Measurements from ENCODE around the gene INTS1.
A peak's percentile ranks its signal among the peaks of the same experiment; 100 is the strongest.

Gene INTS1

DNA sequence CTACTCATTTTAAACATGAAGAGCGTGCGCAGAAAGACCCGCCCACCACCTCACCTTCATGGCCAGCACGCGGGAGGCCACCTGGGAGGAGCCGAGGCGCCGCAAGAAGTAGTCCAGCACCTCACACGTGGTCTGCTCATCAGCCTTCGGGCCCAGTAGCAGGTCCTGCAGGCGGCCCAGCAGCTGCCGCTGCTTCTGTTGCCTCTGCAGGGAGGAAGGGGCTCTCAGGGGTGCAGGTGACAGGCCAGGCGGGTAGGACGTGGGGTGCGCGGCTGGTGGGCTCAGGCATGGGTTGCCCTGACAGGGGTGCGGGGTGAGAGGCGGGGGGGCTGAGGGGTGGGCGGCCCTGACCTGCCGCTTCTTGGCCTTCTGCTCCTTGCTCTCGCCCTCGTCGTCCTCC lies 17.6 kb downstream of the INTS1 start:
- DNase-seq, result no peak

DNA sequence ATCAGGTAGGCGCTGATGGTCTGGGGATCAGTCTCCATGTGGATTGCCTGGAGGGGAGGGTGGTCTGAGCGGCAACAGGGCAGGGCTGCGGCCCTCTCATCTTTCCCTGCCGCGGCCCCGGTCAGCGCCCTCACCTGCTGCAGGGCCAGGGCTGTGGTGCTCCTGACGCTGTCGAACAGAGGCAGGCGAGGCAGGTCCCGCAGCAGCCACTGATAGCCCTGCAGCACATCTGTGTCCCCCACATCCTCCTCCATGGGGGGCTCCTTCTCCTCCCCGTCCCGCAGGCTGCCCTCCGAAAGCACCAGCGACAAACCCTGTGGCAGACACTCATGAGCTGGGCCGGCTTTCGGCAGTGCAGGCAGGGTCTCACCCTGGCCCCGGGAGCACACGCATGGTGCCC lies 19.0 kb downstream of the INTS1 start:
- DNase-seq, result no peak

DNA sequence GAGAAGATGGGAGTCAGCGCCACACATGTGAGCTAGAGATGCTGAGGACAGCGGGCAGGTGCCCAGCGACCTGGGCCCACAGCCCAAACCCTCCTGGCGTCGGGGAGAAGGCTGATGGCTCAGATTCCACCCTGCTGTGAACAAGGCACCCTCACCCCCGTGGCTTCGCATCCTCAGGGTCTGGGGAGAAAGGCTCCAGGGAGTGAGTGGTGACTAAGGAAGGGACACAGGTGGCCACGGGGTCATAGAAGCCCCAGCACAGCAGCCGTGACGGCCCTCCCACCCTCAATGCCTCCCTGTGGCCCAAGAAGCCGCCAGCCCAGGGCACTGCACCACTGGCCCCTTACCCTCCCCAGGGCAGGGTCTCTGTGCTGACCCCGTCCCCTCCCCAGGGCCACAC lies 19.6 kb downstream of the INTS1 start:
- DNase-seq, result no peak

DNA sequence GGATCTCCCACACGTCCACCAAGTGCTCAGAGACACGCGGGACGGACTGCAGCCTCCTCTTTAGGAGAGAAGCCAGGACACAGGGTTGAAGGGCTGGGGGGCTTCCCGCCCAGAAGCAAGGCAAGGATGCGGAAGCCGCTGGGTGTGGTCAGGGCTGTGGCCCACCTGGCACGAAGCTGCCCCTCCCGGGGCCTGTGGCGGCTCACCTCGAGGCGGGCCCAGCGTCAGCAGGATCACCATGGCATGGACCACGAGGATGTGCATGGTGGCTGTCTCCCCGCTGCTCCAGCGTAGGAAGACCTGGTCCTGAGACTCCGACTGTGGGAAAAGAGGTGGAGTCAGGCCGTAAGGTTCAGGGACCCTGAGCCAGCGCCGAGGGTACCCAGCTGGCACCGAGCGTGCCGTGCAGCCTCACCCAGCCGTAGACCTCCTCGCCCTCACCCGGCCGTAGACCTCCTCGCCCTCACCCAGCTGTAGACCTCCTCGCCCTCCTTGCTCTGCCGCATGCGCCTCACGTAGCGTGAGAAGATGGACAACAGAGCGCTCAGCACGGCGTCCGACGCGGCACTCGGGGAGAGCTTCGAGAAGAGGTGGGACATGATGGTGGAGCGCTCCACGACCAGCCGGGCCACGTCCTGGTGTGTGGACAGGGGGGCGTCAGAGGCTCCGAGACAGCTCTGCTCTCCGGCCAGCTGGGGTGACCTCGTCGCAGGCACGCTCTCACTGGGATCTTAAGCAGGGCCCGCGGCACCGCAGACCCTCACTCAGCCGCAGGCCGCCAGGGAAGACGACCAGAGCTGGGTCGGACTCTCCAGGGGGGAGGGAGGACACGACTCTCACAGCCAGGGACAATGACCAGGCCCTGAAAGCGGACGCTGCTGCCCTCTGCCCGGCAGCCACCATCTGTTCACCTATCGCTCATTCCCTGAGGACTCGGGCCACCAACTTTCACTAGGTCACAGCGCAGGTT lies 20.4 kb downstream of the INTS1 start:
- DNase-seq, result no peak

DNA sequence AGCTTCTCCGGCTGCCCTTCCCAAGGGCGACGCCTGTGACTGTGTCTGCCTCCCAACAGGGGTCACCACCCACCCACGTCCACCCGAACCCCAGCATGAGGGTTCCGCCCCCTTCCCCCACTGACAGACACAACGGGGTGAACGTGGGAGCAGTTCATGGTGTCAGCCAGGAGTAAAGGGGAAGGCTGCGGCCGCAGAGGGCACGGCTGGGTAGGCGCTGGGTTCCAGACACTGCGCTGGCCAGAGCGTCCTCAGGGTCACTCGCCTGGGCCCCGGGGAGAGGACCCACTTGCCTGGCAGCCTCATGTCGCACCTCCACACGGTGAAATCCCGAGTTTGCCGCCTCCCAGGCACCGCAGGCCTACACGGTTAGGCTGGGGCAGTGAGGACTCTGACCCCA lies 21.1 kb downstream of the INTS1 start:
- DNase-seq, result no peak

DNA sequence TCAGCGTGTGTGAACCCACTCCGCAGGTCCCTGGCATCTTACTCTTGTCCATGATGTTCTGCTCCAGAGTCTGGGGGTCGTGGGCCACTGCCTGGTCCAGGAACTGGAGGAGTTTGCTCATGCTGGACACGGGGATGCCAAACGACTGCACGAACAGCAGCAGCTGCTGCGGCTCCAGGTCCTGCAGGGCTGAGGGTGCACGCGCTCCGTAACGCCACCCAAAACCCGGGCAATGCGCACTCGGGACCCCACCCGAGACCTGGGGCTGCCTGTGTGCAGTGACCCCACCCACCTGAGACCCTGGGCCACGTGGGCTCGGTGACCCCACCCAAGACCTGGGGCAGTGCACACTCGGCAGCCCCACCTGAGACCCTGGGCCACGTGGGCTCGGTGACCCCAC lies 22.9 kb downstream of the INTS1 start:
- no peak for DNase-seq

DNA sequence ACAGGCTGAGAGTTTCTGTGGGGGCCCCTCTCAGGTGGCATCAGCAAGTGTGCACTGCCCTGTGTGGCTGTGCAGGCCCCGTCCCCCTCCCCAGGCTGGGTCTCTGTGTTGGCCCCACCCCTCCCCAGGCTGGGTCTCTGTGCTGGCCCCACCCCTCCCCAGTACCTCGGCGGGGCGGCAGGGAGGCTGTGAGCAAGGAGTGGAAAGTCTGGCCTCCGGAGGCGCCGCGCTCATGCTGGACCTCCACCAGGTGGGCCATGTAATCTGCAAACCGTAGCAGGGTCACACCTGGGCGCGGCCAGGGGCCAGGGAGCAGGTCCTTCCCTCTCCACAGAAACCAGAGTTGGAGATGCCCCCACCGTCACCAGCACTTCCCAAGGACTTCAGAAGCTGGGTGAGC lies 23.5 kb downstream of the INTS1 start:
- no peak for DNase-seq

DNA sequence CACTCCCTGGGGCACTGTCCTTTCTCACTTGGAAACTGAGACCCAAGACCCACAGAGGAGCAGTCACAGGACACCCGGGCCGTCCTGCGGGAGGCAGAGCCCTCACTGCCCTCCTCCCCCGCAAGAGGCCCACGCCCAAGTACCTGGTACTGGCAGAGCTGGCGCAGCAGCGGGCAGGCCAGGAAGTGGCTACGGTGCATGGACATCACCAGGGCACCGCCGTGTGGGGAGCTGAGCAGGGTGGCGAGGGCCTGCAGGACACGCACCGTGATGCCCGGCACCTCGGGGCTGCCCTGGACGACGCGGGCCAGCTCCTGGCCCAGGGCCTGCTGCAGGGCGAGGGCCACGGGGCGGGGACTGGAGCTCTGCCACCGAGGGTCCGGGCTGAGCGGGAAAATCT lies 24.9 kb downstream of the INTS1 start:
- DNase-seq, result no peak

DNA sequence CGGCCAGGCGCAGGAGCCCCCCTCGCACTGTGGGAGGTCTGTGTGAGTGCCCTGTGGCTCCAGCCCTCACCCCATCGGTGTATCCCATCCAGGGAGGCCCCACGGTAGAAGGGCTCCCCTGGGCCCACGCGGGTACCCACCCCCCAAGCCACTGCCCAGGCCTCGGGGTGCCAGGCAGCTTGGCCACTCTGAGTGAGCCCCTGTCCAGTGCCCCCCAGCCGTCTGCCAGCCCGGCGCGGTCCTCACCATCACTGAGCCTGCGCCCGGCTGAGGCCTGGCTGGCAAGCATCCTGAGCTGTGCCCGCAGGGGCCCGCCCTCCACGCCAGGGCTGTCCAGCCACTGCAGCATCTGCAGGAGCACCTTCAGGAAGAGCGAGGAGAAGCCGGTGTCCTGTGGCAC lies 25.7 kb downstream of the INTS1 start:
- DNase-seq, result no peak

DNA sequence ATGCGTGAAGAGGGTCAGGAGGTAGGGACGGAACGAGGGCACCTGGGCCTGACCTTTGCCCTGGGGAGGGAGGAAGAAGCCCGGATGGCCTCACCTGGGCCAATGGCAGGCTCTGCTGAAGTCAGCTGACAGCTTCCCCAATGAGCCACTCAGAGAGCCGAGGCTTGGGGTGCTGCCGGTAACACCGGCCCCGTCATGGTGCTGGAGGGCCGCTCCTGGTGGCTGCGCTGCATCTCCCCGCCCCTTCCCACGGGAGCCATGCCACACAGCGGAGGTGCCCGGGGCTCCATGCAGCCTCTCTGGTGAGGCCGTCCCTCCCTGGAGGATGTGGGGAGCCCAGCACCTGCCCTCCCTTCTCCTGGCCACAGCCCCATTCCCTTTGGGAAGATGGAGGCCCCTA lies 27.3 kb downstream of the INTS1 start:
- DNase-seq, result no peak

DNA sequence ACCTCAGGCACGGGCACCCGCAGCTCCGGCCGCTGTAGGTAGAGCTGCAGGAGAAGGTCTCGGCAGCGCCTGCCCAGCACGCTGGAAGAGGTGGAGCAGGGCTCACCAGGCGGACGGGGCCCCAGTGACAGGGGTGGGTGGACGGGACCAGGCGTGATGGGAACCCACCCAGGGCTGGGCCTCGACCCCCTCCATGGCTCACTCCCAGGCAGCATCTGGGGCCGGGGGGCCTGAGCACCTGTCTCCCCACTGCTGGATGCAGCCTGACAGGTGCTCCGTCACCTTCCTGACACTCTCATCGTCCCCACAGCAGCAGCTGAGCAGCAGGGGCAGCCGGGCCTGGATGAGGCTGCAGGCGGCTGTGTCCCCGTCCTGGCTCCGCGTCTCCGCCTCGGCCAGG lies 28.2 kb downstream of the INTS1 start:
- DNase-seq, result no peak

DNA sequence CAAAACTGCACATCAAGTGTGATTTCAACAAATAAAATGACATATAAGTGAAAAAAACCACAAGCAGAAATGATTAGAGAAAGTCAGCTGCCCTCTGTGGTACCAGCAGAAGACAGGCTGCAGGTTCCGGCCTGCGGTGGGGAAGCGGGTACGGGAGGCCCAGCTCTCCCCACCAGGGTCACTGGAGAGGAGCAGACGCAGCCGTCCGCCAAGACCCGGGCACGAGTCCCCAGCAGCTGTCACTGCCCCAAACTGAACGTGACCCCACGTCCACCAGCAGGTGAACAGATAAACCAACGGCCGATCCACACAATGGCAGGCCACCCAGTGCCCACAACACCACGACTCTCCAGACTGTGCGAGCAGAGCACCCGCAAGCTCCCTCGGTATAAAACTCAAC lies 28.8 kb downstream of the INTS1 start:
- DNase-seq, result no peak

DNA sequence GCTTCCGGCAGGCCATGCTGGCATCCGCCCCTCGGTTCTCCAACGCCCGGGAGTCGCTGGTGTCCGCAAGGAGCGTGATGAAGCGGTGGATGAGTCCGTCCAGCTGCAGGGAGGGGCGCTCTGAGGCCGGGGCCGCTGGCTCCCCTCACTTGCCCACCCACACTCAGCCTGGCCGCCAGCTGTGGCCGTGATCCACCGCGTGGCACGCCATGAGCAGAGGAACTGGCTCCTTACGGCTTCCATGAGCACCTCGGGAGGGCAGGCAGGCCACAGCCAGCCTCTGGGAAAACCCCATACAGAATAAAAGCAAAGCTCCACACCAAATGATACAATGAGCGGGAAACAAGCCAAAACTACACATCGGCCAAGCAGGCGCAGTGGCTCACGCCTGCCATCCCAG lies 29.5 kb downstream of the INTS1 start:
- DNase-seq, result no peak

DNA sequence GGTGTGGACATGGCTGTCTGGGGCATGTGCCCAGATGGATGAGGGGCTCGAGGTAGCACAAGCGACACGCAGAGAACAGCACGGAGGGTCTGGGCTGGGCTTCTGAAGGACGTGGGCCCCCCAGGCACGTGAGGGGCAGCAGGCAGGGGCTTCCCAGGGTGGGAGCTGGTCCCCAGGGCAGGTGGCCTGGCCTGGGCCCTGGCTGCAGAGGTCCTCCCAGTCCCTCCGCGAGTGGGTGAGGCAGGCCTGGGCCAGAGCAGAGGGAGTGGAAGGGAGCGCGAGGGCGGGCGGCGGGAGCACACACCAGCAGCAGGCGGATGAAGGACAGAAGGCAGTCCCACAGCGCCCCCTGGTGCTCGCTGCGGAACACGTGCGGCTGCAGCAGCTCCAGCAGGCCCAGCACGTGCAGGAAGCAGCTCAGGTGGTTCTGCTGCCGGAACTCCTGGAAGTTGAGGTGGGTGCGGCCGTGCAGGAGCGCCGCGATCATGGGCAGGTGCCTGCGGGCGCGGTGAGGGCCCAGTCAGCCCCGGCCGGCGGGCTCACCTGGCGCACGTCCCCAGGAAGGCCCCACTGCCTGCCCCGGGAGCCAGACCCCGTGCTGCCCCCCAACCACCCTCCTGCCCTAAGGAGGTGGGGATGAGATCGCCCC lies 30.2 kb downstream of the INTS1 start:
- DNase-seq, result peak; percentile 74

DNA sequence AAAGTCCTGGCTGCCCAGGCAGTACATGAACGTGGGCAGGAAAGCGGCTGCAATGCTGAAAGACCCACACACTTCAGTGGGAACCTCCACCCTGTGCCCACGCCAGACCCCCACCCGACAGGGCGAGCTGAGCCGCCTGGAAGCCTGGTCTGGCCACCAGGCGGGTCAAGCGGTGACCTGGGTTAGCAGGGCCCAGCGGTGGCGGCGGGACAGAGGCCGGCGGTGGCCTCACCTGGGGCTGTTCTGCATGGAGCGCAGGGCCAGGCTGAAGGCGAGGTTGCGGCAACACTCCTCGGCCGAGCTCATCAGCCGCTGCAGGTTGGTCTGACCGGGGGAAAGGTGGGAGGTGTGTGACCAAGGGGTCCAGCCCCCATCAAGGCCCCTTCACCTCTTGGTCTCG lies 33.3 kb downstream of the INTS1 start:
- no peak for DNase-seq

DNA sequence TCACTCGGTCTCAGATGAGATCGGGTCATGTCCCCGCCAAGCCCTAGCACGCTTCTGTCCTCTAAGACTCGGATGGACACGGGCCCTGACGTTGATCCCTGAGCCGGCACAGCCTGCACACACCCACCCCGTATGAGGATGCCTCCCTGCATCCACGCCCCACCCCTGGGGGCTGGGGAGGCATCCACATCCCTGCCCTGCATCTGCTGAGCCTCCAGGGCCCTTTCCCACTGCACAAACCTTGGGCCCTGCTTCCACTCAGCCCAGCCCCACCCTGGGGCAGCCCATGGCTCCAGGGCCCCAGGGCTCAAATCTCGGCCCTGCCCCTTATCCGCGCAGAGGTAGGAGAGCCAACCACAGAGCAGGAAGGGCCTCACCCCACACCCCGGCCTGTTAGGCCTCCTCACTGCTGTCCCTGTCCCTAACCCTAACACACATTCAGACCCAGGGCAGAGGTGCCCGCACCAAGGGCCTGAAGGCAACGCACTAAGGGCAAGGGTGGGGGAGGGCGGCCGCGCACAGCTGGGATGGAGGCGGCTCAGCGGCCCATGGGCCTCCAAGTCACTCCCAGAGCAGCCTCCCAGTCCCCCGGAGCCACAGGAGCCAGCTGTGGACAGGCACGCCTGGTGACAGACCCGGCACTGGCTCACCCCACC lies 35.4 kb downstream of the INTS1 start:
- no peak for DNase-seq

DNA sequence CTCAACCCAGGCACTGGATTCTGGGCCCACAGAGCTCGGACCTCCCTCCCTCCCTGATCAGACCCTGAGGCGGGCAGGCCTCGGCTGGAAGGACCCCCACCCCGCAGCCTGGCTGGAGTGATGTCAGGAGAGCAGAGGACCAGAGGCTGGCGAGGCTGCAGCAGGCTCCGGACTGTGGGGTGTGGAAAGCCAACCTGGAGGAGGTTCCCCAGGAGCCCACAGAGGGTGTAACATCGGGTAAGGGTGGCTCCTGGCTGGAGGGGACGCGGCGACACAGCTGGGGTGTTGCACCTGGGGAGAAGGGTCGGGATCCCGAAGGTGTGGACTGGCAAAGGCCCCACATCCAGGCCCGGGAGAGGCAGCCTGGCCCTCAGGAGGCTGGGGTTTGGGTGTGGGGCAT lies 36.0 kb downstream of the INTS1 start:
- DNase-seq, result no peak

DNA sequence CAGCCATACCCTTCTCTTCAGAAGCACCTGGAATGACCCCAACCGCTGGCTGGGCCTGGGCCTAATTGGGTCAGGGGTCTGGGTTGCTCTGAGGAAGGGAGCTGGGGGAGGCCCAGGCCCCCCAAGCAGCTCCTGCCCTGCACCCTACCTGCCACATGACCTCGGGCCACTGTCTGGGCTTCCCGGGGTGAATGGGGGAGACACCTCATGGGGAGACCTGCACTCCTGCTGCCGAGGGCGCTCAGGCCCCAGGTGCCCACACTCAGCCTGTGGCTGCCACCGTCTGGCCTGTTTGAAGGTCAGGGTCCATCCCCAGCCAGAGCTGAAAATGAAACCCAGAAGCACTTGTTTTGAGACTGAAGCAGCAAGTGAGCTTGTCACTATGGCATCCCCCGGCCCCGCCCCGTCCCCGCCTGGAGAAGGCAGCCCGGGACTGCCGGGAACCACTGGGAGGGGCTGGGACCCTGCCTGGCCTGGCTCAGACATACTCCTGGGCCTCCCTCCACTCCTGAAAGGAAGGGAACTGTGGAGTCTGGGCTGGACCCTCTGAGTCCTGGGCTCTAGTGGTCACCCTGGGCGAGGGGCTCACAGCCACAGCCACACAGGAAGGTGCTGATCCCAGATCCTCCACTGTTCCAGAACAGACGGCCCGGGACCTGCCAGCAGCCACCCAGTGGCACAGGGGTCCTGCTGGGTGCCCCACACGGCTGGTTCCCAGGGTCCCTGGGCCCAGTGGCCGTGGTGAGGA lies 37.5 kb downstream of the INTS1 start:
- DNase-seq, result peak; percentile 45

DNA sequence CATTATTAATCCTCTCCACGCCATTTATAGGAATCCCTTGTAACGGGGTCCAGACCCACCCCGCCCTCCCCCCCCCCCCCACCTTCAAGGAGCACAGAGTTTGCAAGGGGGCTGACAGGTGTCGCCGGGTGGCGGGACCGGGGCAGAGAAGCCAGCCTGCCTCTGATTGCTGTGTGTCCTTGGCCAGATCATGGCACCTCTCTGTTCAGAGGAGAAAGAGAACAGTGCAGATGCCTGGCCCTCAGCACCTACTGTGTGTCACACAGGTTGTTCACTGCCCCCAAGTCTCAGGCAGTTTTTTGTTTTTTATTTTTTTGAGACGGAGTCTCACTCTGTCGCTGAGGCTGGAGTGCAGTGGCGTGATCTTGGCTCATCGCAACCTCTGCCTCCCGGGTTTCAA lies 39.5 kb downstream of the INTS1 start:
- DNase-seq, result no peak

DNA sequence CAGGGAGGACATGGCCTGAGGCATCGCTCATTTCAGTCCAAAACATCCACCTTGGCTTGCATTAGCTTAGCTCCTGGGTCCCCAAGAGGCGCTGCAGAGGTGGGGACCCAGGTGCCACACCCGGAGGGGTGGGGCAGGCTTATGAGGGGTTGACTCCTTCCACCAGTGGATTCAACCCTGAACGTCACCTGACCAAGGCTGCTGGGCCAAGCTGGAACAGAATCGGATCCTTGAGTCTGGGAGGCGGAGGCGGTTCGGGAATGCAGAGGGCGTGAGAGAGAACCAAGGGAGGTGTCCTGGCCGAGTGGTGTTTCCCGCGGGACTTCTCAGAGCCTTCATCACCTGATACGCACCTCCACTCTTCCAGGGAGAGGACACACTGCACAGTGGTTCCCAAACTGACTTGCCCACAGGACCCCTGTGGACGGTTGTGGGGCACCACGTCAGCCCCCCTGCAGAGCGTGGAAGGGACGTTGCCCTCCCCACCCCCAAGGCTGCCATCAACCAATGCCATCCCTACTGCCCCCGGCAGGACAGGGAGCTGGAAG lies 40.4 kb downstream of the INTS1 start:
- DNase-seq, result no peak

DNA sequence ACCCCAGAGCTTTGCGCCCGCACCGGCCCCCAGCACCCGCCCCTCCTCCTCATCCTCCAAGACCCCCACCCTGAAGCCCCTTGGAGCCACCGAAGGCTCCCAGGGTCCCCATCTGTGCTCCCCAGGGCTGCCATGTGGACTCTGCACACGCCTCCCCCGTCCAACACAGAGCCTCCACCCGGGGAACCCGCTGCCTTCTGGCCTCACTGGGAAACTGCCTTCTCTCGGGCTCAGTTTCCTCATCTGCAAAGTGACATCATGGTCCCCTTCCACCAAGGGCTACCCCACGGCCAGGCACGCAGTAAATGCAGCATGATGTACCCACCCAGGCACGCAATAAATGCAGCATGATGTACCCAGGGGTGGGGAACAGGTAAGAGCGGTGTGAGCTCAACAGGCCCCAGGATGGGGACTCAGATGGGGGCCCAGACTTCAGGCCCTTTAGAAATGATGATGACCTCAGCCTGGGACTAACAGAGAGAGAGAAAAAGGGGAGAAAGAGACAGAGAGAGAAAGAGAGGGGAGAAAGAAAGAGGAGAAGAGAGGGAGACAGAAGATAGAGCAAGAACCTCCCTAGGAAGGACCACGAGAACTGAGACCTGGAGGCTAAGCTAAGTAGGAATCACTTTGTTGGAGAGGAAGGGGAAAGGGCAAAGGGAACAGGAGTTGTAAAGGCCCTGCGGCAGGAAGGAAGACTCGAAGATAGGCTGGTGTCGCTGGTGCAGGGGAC lies 42.4 kb downstream of the INTS1 start:
- DNase-seq, result no peak

Measured in fibroblast of skin of right biceps (primary cell).